Metanephros (tissue), 1 donor: ENCODE results near the gene ZNF493. TPM values are rescaled to one million over a fixed set of nuclear protein-coding genes. Genes with fewer than 3 reads are reported as not detected.

Experiments
- total RNA-seq: library from RNA; depleted of rRNA; stranded (reverse); fragments of >200 nt; gene quantifications from one replicate; pipeline ENCODE4 v1.2.3, GENCODE V29; 2014

The ZNF493 gene
- total RNA-seq: 40.3 TPM

DNA sequence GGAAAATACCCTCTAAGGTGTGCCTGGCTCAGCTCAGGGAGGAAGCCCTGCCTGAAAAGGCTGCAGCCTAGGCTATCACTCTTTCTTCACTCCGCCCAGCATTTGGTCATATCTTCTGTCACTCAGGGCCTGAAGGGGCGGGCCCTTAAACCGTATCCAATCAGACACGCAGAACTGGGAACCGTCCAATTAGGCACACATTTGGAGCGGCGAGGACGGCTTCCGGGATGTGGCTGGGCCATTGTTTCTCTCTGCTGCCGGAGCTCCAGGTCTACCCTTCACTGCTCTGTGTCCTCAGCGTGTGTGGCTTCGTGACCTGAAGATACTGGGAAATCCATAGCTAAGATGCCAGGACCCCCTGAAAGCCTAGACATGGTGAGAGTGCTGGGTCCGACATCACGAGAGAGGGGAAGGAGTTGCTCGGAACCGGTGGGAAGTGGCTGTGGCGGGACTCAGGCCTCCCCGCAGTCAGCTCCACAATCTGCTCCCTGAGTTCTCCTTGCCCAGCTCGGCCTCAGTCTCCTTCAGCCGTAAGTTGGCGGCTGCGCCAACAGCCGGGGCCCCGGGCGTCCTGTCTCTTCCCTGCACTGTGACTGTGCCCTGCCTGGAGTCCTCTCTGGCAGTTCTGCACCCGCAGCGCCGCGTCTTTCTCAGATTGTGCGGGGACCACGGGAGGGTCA, at the start of gene ZNF493:
TSS of gene ZNF493 (plus strand) at position 241 of the 680 bp plus-strand sequence. CDS start at position 346, 105 bp downstream.

DNA sequence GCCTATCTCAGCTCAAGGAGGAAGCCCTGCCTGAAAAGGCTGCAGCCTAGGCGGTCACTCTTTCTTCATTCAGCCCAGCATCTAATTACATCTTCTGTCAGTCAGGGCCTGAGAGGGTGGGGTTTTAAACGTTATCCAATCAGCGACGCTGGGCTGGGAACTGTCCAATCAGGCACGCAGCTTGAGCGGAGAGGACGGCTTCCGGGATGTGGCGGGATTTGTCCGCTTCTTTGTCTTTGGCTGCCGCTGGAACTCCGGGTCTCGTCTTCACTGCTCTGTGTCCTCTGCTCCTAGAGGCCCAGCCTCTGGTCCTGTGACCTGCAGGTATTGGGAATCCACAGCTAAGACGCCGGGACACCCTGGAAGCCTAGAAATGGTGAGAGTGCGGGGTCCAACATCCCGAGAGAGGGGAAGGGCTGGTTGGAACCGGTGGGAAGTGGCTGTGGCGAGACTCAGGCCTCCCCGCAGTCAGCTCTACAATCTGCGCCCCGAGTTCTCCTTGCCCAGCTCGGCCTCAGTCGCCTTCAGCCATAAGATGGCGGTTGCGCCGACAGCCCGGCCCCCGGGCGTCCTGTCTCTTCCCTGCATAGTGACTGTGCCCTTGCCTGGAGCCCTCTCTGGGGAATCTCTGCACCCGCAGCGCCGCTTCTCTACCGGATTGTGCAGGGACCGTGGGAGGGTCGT, 38.0 kb upstream of the ZNF493 start, which contains the start of gene ZNF738:
TSS of gene ZNF738 (plus strand) at position 233 of the 684 bp plus-strand sequence. CDS start at position 374, 141 bp downstream.

Other genes with a start within 250 kb of the ZNF493 start
- 19.8 TPM for gene ZNF708, start 67.7 kb upstream of the ZNF493 start, total RNA-seq
- 26.4 TPM for gene ZNF738, start 38.1 kb upstream of the ZNF493 start, total RNA-seq
- gene ZNF429, start 108.5 kb downstream of the ZNF493 start, total RNA-seq: 11.4 TPM